Measurements from ENCODE around the gene ACOT7. TPM values are rescaled to one million over a fixed set of nuclear protein-coding genes. Genes with fewer than 3 reads are reported as not detected.
"Not testable (repeated sequence)": the region's sequence is repeated elsewhere in the genome, so short reads cannot be mapped to it uniquely, and the experiment has no call there.

Gene ACOT7
- polyA plus RNA-seq, 1 donor = 13.4 TPM

GRCh38 chr1:6310116-6310848 is 83.3 kb downstream of the ACOT7 start:
- DNase-seq (ENCODE audit: low read depth) = no peak

GRCh38 chr1:6309564-6309963 is 84.0 kb downstream of the ACOT7 start:
- DNase-seq (ENCODE audit: low read depth) = no peak

GRCh38 chr1:6308449-6308848 is 85.1 kb downstream of the ACOT7 start:
- no peak for DNase-seq (ENCODE audit: low read depth)

GRCh38 chr1:6307682-6308081 is 85.9 kb downstream of the ACOT7 start:
- not testable (repeated sequence) for DNase-seq (ENCODE audit: low read depth)

- DNase-seq (ENCODE audit: low read depth) = no peak
Measured at GRCh38 chr1:6307099-6307498, 86.5 kb downstream of the ACOT7 start.

- DNase-seq (ENCODE audit: low read depth) = no peak
Measured at GRCh38 chr1:6303397-6304012, 90.1 kb downstream of the ACOT7 start.

- no peak for DNase-seq (ENCODE audit: low read depth)
Measured at GRCh38 chr1:6302568-6302967, 91.0 kb downstream of the ACOT7 start.

- no peak for DNase-seq (ENCODE audit: low read depth)
Measured at GRCh38 chr1:6301526-6301925, 92.0 kb downstream of the ACOT7 start.

GRCh38 chr1:6300342-6301048 is 93.1 kb downstream of the ACOT7 start:
- no peak for DNase-seq (ENCODE audit: low read depth)

- no peak for DNase-seq (ENCODE audit: low read depth)
Measured at GRCh38 chr1:6299557-6300165, 93.9 kb downstream of the ACOT7 start.

GRCh38 chr1:6298940-6299465 is 94.6 kb downstream of the ACOT7 start:
- no peak for DNase-seq (ENCODE audit: low read depth)

GRCh38 chr1:6298530-6298929 is 95.0 kb downstream of the ACOT7 start:
- DNase-seq (ENCODE audit: low read depth) = no peak

GRCh38 chr1:6295910-6296309 is 97.7 kb downstream of the ACOT7 start:
- no peak for DNase-seq (ENCODE audit: low read depth)

- DNase-seq (ENCODE audit: low read depth) = no peak
Measured at GRCh38 chr1:6294890-6295556, 98.5 kb downstream of the ACOT7 start.

- DNase-seq (ENCODE audit: low read depth) = no peak
Measured at GRCh38 chr1:6294080-6294889, 99.3 kb downstream of the ACOT7 start.

GRCh38 chr1:6292102-6292501 is 101.5 kb downstream of the ACOT7 start:
- DNase-seq (ENCODE audit: low read depth) = no peak

GRCh38 chr1:6288665-6289064 is 104.9 kb downstream of the ACOT7 start:
- no peak for DNase-seq (ENCODE audit: low read depth)

- no peak for DNase-seq (ENCODE audit: low read depth)
Measured at GRCh38 chr1:6288026-6288425, 105.5 kb downstream of the ACOT7 start.

GRCh38 chr1:6287431-6287886 is 106.1 kb downstream of the ACOT7 start:
- DNase-seq (ENCODE audit: low read depth) = no peak

- no peak for DNase-seq (ENCODE audit: low read depth)
Measured at GRCh38 chr1:6287029-6287428, 106.5 kb downstream of the ACOT7 start.

- DNase-seq (ENCODE audit: low read depth) = no peak
Measured at GRCh38 chr1:6286266-6286665, 107.3 kb downstream of the ACOT7 start.
